H7 (cell line): ENCODE measurements around the gene ZSCAN9. TPM values are rescaled to one million over a fixed set of nuclear protein-coding genes. Genes with fewer than 3 reads are reported as not detected.

ENCODE experiments used
- DNase-seq: peaks from one replicate; pipeline ENCODE4 v3.0.0; 2012
- H3K27me3 ChIP-seq: 2 replicates; pipeline ENCODE4 v1.6.0; 2011; ENCODE audit warnings: mild to moderate bottlenecking, low read length; ENCODE audit not compliant: control insufficient read depth, insufficient read depth
- H3K36me3 ChIP-seq: replicated peaks from 2 replicates; pipeline ENCODE4 v1.5.1; 2011; ENCODE audit warnings: low read length; ENCODE audit not compliant: control insufficient read depth, insufficient read depth
- H3K4me3 ChIP-seq: 2 replicates; pipeline ENCODE4 v1.5.1; 2011; ENCODE audit warnings: low read depth, mild to moderate bottlenecking, control low read depth, low read length, moderate library complexity; ENCODE audit not compliant: insufficient read depth
- total RNA-seq: library from RNA; depleted of rRNA; stranded (reverse); fragments of >200 nt; shearing (Covaris generic); gene quantifications from 2 replicates; pipeline ENCODE4 v1.2.3, GENCODE V29; 2014

ZSCAN9 gene
- total RNA-seq, 1 experiment from 2014 or later: 15.6 TPM

- H3K27me3 ChIP-seq: peaks cover 43% of the 10 kb centered on the region
- no peaks in the 10 kb centered on the region for H3K36me3 ChIP-seq
- DNase-seq: peak; percentile 66
- peak overlapping the region; percentile 51 for H3K4me3 ChIP-seq
Observed at GRCh38 chr6:28212510-28213212, 12.4 kb upstream of the ZSCAN9 start.

- Histone ChIP-seq H3K4me3 (peak overlapping the region; percentile 51; the same call in 1 of the 2 replicates), H3K36me3 (no peaks in the 10 kb centered on the region), H3K27me3 (peaks cover 40% of the 10 kb centered on the region)
- no peak for DNase-seq
Observed at GRCh38 chr6:28213213-28213523, 11.9 kb upstream of the ZSCAN9 start.

DNA sequence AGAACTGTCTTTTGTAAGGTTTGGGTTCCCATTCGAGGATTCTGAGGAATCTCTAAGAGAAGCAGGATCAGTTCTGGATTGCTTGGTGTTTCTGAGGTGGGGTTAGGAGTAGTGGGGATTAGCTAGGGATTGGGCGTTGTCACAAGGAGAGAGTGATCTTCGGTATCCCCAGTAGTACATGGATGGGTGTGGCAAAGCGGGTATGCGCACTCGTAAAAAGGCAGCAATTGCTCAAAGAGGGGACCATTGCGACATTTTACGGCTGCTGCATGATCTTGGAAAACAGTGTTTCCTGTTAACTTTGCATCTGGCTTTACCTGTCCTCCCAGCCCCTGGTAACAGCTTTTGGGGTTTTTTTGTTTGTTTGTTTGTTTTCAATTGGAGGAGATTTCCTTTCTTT is 9.7 kb upstream of the ZSCAN9 start:
- Histone ChIP-seq H3K36me3 (no peaks in the 10 kb centered on the region), H3K4me3 (no peak overlapping the region), H3K27me3 (peaks cover 21% of the 10 kb centered on the region)
- DNase-seq: no peak

DNA sequence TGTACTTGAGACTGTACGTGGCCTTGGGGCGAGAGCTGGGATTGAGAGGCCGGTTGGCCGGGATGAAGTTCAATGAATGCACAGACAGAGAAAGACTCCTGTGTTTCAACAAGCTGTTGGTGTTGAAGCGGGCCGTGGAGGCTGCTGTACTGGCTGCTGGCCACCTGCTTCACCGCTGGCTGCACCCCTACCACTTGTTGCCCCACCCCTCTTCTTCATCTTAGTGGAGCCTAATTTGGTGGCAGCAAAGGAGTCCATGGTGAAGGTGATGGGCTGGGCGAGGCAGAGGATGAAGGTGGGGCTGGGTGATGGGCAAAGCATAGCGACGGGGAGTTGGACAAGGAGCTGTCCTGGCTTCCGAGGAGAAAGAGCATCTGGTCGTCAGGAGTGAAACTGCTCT is 7.2 kb upstream of the ZSCAN9 start:
- H3K4me3 ChIP-seq: no peak overlapping the region
- DNase-seq: no peak
- no peaks in the 10 kb centered on the region for H3K36me3 ChIP-seq
- H3K27me3 ChIP-seq: peaks cover 13% of the 10 kb centered on the region

- DNase-seq: peak; percentile 91
- no peaks in the 10 kb centered on the region for H3K36me3 ChIP-seq
- H3K27me3 ChIP-seq: peaks cover 16% of the 10 kb centered on the region
- H3K4me3 ChIP-seq: peak overlapping the region; percentile 53
Observed at GRCh38 chr6:28218312-28219248, 6.5 kb upstream of the ZSCAN9 start.

GRCh38 chr6:28220257-28221133 is 4.6 kb upstream of the ZSCAN9 start:
- Histone ChIP-seq H3K4me3 (no peak overlapping the region), H3K27me3 (peaks cover 18% of the 10 kb centered on the region), H3K36me3 (no peaks in the 10 kb centered on the region)
- no peak for DNase-seq

GRCh38 chr6:28224131-28225055 is 682 bp upstream of the ZSCAN9 start:
- peaks cover 15% of the 10 kb centered on the region for H3K36me3 ChIP-seq
- peaks cover 13% of the 10 kb centered on the region for H3K27me3 ChIP-seq
- DNase-seq: no peak
- peak overlapping the region; percentile 51 for H3K4me3 ChIP-seq

DNA sequence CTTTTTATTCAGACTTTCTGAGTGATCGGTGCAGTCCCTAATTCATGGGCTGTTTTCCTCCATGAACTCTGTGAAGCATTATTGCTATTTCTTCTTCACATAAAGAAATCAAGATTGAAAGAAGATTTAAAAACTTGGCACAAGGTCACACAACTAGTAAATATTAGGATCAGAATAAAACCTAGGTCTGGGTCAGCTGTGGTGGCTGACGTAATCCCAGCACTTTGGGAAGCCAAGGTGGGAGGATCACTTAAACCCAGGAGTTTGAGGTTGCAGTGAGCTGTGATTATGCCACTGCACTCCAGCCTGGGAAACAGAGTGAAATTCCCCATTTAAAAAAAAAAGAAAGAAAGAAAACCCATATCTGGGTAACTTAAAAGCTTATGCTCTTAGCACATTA is 1.4 kb downstream of the ZSCAN9 start:
- H3K4me3 ChIP-seq: no peak overlapping the region
- no peak for DNase-seq
- H3K36me3 ChIP-seq: peaks cover 15% of the 10 kb centered on the region
- H3K27me3 ChIP-seq: peaks cover 12% of the 10 kb centered on the region

GRCh38 chr6:28232785-28233184 is 7.7 kb downstream of the ZSCAN9 start:
- peaks cover 12% of the 10 kb centered on the region for H3K36me3 ChIP-seq
- no peak overlapping the region for H3K4me3 ChIP-seq

DNA sequence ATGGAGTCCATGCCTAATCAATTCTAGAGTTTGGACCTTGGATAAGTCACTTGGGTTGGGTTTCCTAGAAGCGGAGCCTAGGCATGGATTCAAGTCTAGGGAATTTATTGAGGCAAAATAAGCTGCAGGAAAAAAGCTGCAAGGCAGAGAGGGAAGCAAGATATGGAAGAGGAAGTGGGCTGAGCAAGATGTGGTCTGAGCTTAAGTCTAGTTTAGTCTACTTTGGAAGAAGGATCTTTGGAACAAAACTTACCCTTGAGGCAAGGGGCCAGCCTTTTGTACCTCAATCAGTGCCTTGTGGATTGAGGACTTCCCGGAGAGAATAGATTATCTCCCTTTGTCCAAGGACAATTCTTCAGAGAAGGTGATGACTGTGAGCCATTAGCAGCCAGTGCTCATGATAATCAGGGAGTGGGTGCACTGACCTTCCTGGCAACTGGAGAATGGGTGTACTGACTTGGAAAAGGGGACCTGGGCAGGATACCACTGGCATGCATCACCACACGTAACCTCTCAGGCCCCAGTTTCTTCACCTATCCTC is 10.9 kb downstream of the ZSCAN9 start:
- Histone ChIP-seq H3K4me3 (no peak overlapping the region), H3K36me3 (peaks cover 1% of the 10 kb centered on the region)
- no peak for DNase-seq

More at GRCh38 chr6:28232785-28233184, 7.7 kb downstream of the ZSCAN9 start:
- DNase-seq: no peak
- no peaks in the 10 kb centered on the region for H3K27me3 ChIP-seq

DNA sequence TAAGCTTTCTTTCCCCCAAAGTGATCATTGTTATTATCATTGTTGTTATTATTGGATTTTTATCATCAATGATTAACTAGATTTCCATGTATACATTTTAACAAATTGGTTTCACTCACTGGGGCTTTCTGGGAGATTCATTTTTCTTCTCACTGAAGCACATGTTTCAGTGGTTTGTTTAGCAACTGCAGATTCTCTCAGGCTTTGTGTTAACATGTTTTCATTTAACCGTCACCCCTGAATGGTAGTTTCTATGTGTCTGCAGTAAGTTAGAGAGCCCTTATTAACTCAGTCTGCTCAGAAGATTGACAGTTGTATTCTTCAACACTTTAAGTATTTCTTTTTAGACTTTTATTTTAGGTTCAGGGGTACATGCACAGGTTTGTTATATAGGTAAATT is 14.6 kb downstream of the ZSCAN9 start:
- no peak overlapping the region for H3K4me3 ChIP-seq

More for the DNA sequence above, 10.9 kb downstream of the ZSCAN9 start:
- no peaks in the 10 kb centered on the region for H3K27me3 ChIP-seq

DNA sequence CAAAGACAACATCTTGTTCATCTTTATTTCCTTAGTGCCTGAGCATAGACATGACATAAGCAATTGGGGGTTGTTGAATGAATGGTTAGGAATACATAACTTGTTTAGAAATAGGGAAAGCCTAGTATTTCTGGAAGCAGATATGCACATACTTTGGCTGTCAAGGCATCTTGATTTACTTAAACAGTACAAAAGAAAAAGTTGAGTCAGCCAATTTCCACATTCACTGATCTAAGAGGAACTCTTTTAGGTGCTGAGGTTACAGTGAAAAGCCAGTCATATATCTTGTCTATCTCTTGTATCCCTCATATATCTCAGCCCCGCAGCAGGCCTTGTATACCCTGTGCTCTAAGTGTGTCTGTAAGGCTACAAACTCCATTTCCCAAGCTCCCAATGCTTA is 15.4 kb downstream of the ZSCAN9 start:
- H3K4me3 ChIP-seq: no peak overlapping the region
- H3K27me3 ChIP-seq: no peaks in the 10 kb centered on the region
- no peak for DNase-seq
- H3K36me3 ChIP-seq: peaks cover 3% of the 10 kb centered on the region

More for the DNA sequence above, 14.6 kb downstream of the ZSCAN9 start:
- Histone ChIP-seq H3K27me3 (no peaks in the 10 kb centered on the region), H3K36me3 (no peaks in the 10 kb centered on the region)
- no peak for DNase-seq

DNA sequence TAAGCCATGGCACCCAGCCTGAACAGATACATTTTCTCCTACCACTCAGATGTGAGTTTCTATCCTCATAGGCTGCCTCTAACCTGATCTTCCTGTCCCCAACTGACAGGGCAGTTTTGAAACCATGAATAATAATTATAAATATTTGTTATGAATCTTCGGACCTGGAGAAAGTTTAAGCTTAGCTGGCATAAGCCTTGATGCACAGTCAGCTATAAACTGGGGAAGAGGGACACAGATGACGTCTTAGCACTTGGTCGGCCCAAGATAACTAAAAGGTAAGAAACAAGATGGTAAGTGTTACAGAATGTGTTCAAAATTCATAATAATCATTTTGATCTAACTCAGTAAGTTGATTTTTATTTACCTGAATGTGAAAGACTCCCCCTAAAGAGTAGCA is 18.9 kb downstream of the ZSCAN9 start:
- peaks cover 17% of the 10 kb centered on the region for H3K36me3 ChIP-seq
- DNase-seq: no peak
- no peaks in the 10 kb centered on the region for H3K27me3 ChIP-seq
- H3K4me3 ChIP-seq: no peak overlapping the region
